GM18867 (cell line): ENCODE data around the gene ABO.
"Not testable (repeated sequence)": the region's sequence is repeated elsewhere in the genome, so short reads cannot be mapped to it uniquely, and the experiment has no call there.

Experiments used
- ATAC-seq: cut with Tn5 transposase; IDR thresholded peaks from one replicate; pipeline ENCODE4 v1.9.1; 2021; ENCODE audit warnings: mild to moderate bottlenecking, moderate library complexity; ENCODE audit not compliant: unreplicated experiment

The ABO gene

GRCh38 chr9:133264235-133264764 is 10.7 kb downstream of the ABO start:
- ATAC-seq = no peak

DNA sequence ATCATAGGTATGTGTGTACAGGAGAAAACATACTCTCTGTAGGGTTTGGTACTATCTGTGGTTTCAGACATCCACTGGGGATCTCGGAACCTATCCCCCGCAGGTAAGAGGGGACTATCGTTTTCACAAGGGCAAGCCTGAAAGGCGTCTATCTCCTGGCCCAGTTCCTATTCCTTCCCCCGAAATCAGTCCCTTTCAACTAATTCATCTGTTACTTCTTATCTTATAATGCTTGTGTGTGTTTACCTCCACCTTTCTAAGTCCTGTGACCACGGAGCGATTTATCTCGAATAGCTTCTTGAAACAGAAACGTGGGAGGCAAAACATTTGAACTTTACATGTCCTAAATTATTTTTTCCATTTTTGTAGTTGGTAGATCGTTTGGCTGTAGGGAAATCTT is 11.4 kb downstream of the ABO start:
- ATAC-seq = no peak

DNA sequence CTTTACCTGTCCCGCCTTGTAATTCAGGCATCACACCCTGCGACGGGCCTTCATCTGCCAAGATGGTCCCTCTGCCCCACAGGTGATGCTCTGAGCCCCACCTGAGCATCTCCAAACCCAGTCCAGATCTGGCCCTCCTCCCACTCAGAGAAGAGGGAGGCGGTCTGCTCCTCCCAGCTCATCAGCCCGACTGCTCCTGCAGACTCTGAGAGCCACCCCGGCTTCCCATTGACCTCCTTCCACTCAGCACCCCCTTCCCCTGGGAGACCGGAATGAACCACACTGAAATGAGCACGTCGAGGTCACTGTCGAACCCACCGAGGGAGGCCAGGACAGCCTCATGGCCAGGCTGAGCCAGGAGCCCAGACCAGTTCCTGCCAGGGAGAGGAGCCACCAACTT is 12.8 kb downstream of the ABO start:
- ATAC-seq = no peak

GRCh38 chr9:133261753-133262120 is 13.3 kb downstream of the ABO start:
- no peak for ATAC-seq

GRCh38 chr9:133261103-133261752 is 13.8 kb downstream of the ABO start:
- ATAC-seq = no peak

- no peak for ATAC-seq
Measured at GRCh38 chr9:133260334-133261102, 14.5 kb downstream of the ABO start.

- ATAC-seq = no peak
Measured at GRCh38 chr9:133258061-133259015, 16.7 kb downstream of the ABO start.

GRCh38 chr9:133257465-133257956 is 17.5 kb downstream of the ABO start:
- ATAC-seq = no peak

DNA sequence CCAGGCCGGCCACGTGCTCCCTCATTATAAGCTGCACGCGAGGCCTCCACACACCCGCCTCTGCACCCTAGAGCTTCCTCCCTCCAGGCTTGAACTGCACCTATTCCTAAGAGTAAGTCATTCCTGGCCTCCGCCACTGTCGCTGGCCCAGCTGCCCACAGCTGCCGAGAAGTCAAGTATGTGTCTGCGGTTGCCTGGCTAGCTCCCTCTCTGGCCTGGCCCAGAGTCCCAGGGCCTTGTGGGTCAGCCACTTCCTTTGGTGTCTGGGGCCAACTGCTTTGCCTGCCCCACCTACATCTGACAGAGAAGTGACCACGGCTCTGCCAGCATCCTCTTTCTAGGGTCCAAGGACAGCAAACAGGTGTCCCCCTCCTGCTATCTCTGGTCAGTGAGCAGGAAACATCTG is 18.3 kb downstream of the ABO start:
- no peak for ATAC-seq

- ATAC-seq = no peak
Measured at GRCh38 chr9:133256136-133256461, 18.9 kb downstream of the ABO start.

- ATAC-seq = no peak
Measured at GRCh38 chr9:133255371-133256135, 19.4 kb downstream of the ABO start.

GRCh38 chr9:133254471-133254870 is 20.5 kb downstream of the ABO start:
- no peak for ATAC-seq

- no peak for ATAC-seq
Measured at GRCh38 chr9:133253268-133253667, 21.7 kb downstream of the ABO start.

GRCh38 chr9:133252301-133253020 is 22.5 kb downstream of the ABO start:
- no peak for ATAC-seq

DNA sequence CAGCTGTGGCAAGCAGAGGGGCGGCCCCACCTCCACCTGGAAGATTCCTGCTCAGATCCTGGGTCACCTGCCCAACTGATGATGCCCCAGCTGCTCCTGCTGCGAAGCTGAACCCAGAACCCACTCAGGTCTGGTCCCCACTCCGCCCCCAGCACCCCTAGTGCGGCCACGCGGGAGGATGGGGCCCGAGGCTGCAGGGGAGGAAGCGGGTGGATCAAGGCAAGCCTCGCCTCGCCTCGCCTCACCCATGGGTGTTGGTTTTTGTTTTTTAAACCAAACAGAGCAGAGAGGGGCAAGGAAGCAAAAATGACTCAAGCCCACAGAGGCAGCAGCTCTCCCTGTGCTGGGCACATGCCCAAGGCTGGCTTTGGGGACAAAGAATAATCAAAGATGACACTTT is 23.2 kb downstream of the ABO start:
- ATAC-seq = no peak

- not testable (repeated sequence) for ATAC-seq
Measured at GRCh38 chr9:133251221-133251620, 23.8 kb downstream of the ABO start.

GRCh38 chr9:133250741-133251170 is 24.2 kb downstream of the ABO start:
- ATAC-seq = no peak

DNA sequence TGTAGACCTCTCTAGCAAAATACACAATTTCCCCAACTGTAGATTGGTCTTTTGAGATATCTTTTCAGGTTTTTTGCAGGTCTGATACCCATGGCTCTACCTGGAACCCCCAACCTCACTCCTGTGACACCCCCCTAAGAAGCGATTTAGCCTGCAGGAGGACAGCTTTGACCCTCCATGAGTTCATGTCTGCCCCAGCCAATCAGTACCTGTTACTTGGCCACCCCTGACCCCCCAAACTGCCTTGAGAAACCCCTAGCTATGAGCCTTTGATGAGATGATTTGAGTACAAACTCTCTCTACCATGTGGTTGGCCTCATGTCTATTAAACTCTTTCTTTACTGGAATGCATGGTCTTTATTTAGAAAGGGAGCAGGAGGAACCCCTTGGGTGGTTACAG is 25.7 kb downstream of the ABO start:
- no peak for ATAC-seq

DNA sequence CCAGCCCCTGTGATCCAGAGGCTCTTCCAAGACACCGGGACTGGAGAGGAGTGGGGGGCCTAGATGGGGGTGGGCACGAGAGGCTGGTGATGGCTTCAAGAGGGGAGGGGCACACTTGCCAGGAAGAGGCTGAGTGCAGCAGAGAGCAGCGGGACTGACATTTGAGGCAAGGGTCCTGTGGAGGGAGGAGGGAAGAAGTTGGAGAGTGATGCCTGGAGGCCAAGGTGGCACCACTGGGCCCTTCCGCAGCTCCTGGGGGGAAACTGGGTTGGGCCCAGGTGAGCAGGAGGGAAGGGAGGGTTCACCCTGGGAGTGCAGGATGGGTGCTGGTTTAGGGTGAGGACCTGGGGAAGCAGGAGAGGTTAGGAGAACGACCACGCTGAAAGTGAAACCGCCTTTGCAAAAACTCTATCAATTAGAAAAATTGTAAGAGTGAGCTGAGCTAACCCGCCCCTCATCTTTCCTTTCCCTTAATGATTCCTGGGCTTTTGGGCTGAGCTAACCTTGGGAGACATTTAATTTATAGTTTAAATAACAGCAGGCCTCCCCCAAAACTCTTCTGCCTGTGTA is 26.2 kb downstream of the ABO start:
- ATAC-seq = no peak
